Duodenal mucosa (tissue), 2 donors: Measurements from ENCODE around the gene PLAC1.

Experiments used
- H3K27ac ChIP-seq: one replicate; pipeline ENCODE4 v1.7.0; 2013; ENCODE audit warnings: low read depth, low read length
- H3K27me3 ChIP-seq, 2 donors: one replicate each; pipeline ENCODE4 v1.7.0; 2013; ENCODE audit warnings: low read length in 2 of 2, control low read depth in 1 of 2; ENCODE audit not compliant: insufficient read depth in 2 of 2, control insufficient read depth in 1 of 2
- H3K36me3 ChIP-seq, 2 donors: one replicate each; pipeline ENCODE4 v1.7.0; 2013; ENCODE audit warnings: low read length in 2 of 2, control low read depth in 1 of 2; ENCODE audit not compliant: insufficient read depth in 2 of 2, control insufficient read depth in 1 of 2
- H3K4me1 ChIP-seq, 2 donors: one replicate each; pipeline ENCODE4 v1.7.0; 2013; ENCODE audit warnings: low read length in 2 of 2, control low read depth in 1 of 2; ENCODE audit not compliant: insufficient read depth in 2 of 2, control insufficient read depth in 1 of 2
- H3K4me3 ChIP-seq, 2 donors: one replicate each; pipeline ENCODE4 v1.7.0; 2013; ENCODE audit warnings: low read length in 2 of 2, low read depth in 1 of 2
- H3K9ac ChIP-seq, 2 donors: one replicate each; pipeline ENCODE4 v1.7.0; 2013; ENCODE audit warnings: low read length in 2 of 2, low read depth in 1 of 2
- H3K9me3 ChIP-seq, 2 donors: one replicate each; pipeline ENCODE4 v1.7.0; 2013; ENCODE audit warnings: low read length in 2 of 2, control low read depth in 1 of 2; ENCODE audit not compliant: control insufficient read depth in 1 of 2

PLAC1 gene

DNA sequence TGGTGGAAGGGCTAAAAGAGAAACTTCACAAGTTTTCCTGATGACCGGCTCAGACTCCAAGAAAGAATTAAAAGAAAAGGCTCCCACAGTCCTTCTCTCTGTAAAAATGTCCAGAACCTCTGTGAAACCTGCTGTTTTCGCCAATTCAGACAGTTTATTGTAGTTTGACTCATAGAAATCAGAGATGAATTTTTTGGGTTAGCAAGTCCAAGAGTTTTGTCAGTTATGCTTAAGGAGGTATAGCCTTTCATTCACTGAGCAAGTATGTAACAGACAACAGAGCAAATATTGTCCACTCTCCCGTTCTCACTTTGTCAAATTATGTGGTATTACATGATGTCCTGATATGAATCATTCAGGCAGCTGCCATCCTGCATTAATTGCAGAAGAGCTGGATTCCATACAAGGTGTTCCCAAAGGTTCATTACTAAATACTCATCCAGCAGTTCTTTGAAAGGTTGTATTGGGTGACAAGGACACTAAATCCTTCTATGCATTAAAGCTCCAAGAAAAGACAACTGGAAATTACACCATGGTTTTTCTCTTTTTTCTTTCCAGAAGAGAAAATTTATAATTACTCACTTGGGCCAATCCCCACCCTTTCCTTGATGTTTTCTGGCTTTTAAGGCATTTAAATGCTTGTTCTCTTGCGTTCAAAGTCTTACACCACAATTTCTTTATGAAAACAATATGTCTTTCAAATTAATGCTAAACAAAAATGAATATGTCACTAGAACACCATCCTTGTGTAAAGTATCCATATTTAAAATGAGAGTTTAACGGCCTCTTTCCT, 30.0 kb upstream of the PLAC1 start:
- H3K36me3 ChIP-seq = no peaks in the 10 kb centered on the region
- no peaks in the 10 kb centered on the region for H3K9me3 ChIP-seq
- no peaks in the 10 kb centered on the region for H3K27me3 ChIP-seq
- no peak overlapping the region for H3K4me3 ChIP-seq
- H3K27ac ChIP-seq = no peak overlapping the region
- no peaks in the 10 kb centered on the region for H3K4me1 ChIP-seq
- no peak overlapping the region for H3K9ac ChIP-seq

DNA sequence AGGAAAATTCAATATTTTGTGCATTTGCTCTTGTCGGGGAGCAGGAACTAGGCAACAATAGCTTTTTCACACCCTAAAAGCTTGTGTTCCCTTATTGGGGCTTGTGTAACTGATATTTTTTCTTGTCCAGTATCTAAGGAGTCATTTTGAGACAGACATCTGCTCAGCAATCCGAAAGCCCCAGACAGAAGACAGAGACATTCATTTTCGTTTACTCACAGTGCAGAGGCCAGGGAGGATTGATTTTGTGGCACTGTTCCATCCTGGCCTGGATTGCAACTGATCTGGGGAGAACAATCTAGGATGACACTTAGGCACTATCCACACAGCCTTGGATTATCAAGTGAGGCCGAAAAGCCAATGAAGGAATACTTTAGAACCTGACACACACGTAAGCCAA, 27.4 kb upstream of the PLAC1 start:
- no peaks in the 10 kb centered on the region for H3K27me3 ChIP-seq
- no peaks in the 10 kb centered on the region for H3K36me3 ChIP-seq
- no peaks in the 10 kb centered on the region for H3K4me1 ChIP-seq
- H3K9me3 ChIP-seq = no peaks in the 10 kb centered on the region
- no peak overlapping the region for H3K4me3 ChIP-seq
- no peak overlapping the region for H3K9ac ChIP-seq
- no peak overlapping the region for H3K27ac ChIP-seq

DNA sequence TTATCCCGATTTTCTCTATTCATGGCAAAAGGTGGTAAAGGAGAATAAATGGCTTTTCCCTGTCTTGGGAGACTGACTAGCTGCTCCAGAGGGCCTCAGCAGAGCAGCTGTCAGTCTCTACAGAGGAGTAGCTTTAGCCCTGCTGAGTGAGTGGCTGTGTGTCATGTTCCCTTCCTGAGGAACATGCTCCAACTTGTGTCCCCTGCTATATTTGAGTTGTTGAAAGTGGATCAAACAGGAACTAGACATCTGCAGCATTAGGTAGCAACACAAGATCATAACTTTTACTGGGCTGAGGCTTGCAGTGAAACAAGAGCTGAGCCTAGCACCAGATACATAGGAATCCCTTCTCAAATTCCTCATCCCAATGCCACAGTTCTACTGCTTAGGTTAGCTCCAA, 26.7 kb upstream of the PLAC1 start:
- Histone ChIP-seq H3K4me3 (no peak overlapping the region), H3K9ac (no peak overlapping the region), H3K27me3 (no peaks in the 10 kb centered on the region), H3K4me1 (no peaks in the 10 kb centered on the region), H3K27ac (no peak overlapping the region), H3K9me3 (no peaks in the 10 kb centered on the region), H3K36me3 (no peaks in the 10 kb centered on the region)

DNA sequence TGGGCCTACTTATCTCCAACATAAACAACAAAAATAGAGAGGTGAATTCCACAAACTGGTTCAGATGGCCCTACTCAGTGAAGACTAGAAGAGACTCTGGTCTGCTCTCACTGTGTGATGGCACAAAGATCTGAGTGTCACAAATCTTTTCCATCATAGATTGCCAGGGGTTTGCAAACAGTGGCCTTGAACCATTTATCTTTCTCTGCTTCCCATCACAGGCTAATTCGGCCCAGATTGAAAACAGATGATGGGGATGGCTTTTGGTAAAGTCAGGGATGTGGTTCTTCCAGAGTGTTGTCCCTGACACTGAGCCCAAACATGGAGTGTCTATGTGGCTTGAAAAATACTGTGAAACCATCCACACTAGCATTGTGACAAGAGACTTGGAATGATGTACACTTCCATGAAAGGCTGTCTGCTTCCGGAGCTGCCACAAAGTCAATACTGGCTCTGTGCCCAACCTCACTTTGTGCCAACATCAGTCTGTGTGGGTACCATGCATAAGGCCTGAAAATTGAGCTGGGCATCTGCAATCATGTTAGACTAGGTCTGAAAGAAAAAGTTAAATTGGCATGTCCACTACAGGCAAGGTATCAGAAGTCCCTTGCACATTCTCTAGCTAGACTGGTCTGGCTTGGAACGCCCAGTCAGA, 25.2 kb upstream of the PLAC1 start:
- Histone ChIP-seq H3K9ac (no peak overlapping the region), H3K4me1 (no peaks in the 10 kb centered on the region), H3K36me3 (no peaks in the 10 kb centered on the region), H3K4me3 (no peak overlapping the region), H3K27ac (no peak overlapping the region), H3K27me3 (no peaks in the 10 kb centered on the region), H3K9me3 (no peaks in the 10 kb centered on the region)

DNA sequence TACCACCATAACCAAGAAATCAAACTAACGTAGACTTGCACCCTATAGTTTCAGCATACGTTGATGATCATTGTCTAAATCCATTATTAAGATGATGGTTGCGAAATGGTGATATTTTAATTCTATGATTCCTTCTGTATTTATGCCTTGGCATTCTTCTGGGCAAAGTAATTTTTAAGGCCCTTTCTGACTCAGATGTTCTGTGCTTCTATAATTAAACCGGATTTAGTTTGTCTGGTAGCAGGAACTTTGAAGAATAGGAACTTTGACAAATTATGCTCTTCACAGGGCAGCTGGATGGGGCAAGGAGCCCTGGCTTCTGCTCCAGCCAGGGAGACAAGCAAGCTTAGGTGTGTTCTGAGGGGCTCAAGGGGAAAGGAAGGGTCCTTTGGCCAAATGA, 23.8 kb upstream of the PLAC1 start:
- H3K36me3 ChIP-seq = no peaks in the 10 kb centered on the region
- H3K9ac ChIP-seq = no peak overlapping the region
- H3K4me1 ChIP-seq = no peaks in the 10 kb centered on the region
- H3K4me3 ChIP-seq = no peak overlapping the region
- H3K27ac ChIP-seq = no peak overlapping the region
- H3K27me3 ChIP-seq = no peaks in the 10 kb centered on the region
- no peaks in the 10 kb centered on the region for H3K9me3 ChIP-seq

DNA sequence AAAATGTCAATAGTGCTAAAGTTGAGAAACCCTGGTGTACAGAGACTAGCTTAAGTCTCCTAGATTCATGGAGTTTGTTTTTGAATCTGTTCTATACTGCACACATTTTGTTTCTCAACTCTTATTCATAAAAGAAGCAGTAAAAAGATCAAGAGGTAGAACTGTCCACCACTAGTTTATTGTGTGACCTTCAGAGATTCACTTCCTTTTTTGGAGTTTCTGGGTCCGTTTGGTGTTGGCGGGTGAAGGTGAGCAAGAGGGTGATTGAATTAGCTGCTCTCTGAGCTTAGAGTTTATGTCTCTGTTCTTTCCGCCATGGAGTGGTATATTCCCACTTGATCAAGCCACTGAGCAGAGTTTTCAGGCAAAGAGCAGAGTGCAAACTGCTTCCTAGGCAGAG, 21.4 kb upstream of the PLAC1 start:
- no peaks in the 10 kb centered on the region for H3K36me3 ChIP-seq
- no peak overlapping the region for H3K4me3 ChIP-seq
- no peak overlapping the region for H3K27ac ChIP-seq
- no peaks in the 10 kb centered on the region for H3K27me3 ChIP-seq
- H3K9ac ChIP-seq = no peak overlapping the region
- no peaks in the 10 kb centered on the region for H3K4me1 ChIP-seq
- H3K9me3 ChIP-seq = no peaks in the 10 kb centered on the region

DNA sequence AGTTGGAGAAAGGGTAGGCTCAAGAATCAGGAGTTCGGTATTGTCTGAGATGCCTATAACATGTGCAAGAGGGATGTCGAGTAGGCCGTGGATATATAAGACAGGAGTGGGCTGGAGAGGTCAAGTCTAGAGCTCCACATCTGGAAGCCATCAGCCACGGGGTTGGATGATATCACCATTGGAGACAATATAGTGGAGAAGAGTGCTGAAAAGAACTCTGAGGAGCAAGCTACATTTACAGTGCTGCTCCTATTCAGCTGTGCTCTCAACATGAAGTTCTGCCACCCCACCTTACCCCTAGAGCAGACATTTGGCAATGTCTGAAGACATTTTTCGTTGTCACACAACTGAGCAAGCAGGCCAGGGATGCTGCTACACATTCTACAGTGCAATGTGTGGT, 20.9 kb upstream of the PLAC1 start:
- no peak overlapping the region for H3K27ac ChIP-seq
- no peak overlapping the region for H3K4me3 ChIP-seq
- H3K27me3 ChIP-seq = no peaks in the 10 kb centered on the region
- H3K9ac ChIP-seq = no peak overlapping the region
- H3K36me3 ChIP-seq = no peaks in the 10 kb centered on the region
- H3K9me3 ChIP-seq = no peaks in the 10 kb centered on the region
- no peaks in the 10 kb centered on the region for H3K4me1 ChIP-seq

DNA sequence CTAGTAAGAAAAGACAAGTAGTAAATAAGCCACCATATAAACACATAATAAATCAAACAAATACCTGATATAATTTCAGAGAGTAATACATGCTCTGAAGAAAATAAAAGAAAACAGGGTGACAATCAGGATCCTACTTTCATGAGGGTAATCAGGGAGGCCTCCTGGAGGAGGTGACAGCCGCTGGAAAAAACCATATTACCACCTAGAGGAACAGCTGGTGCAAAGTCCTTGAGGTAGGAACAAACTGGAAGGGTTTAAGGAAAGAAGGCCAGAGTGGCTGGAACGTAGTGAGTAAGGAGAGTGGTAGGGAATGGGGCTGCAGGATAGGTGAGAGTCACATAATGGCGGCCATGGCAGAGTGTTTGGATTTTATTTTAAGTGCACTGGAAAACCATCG, 19.1 kb upstream of the PLAC1 start:
- H3K9me3 ChIP-seq = no peaks in the 10 kb centered on the region
- H3K9ac ChIP-seq = no peak overlapping the region
- no peak overlapping the region for H3K27ac ChIP-seq
- no peaks in the 10 kb centered on the region for H3K27me3 ChIP-seq
- no peak overlapping the region for H3K4me3 ChIP-seq
- no peaks in the 10 kb centered on the region for H3K4me1 ChIP-seq
- H3K36me3 ChIP-seq = no peaks in the 10 kb centered on the region

DNA sequence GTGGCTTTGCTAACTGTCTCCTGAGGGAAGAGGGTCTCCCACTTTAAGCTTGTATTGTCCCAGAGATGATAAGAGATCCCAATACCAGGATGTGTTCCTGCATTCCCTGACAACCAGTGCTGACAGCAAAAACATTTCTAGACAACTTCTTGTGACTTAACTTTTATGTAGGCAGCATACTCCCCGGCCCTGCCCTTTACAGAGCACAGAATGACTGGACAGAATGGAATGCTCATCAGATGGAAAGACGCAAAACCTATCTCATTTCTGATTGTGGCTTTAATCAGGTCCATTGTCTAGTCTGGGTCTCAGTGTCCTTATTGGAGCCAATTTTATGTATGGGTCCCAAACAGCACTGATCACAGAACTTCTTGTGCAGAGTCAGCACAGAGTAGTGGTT, 18.2 kb upstream of the PLAC1 start:
- no peaks in the 10 kb centered on the region for H3K27me3 ChIP-seq
- H3K9ac ChIP-seq = no peak overlapping the region
- H3K36me3 ChIP-seq = no peaks in the 10 kb centered on the region
- no peaks in the 10 kb centered on the region for H3K4me1 ChIP-seq
- H3K9me3 ChIP-seq = no peaks in the 10 kb centered on the region
- H3K27ac ChIP-seq = no peak overlapping the region
- no peak overlapping the region for H3K4me3 ChIP-seq

DNA sequence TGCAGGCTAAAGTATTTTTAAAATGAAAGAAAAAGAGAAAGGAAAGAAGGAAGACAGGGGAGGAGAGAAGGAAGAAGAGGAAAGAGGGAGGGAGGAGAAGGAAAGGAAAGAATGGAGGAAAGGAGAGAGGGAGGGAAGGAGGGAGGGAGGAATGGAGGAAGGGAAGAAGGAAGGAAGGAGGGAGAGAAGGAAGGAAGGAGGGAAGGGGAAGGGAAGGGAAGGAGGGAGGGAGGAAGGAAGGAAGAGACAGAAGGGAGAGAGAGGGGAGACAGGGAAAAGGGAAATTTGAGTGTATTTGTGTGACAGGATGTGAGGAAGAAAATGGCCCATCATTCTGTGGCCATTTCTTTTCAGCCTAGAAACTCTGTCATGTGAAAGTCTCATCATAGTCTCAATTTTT, 14.9 kb upstream of the PLAC1 start:
- Histone ChIP-seq H3K4me1 (no peaks in the 10 kb centered on the region), H3K4me3 (no peak overlapping the region), H3K27ac (no peak overlapping the region), H3K27me3 (no peaks in the 10 kb centered on the region), H3K9me3 (no peaks in the 10 kb centered on the region), H3K9ac (no peak overlapping the region), H3K36me3 (no peaks in the 10 kb centered on the region)
